GM18517 (cell line): ENCODE results near the gene IL21R.
"Not testable (repeated sequence)": the region's sequence is repeated elsewhere in the genome, so short reads cannot be mapped to it uniquely, and the experiment has no call there.

ENCODE experiments used
- ATAC-seq: cut with Tn5 transposase; IDR thresholded peaks from one replicate; pipeline ENCODE4 v1.9.1; 2021; ENCODE audit warnings: mild to moderate bottlenecking, moderate library complexity; ENCODE audit not compliant: unreplicated experiment

Gene IL21R

GRCh38 chr16:27374804-27375425, 27.1 kb upstream of the IL21R start:
- peak; percentile 44 for ATAC-seq

GRCh38 chr16:27377666-27378485, 24.1 kb upstream of the IL21R start:
- no peak for ATAC-seq

GRCh38 chr16:27378871-27379481, 23.0 kb upstream of the IL21R start:
- no peak for ATAC-seq

- no peak for ATAC-seq
Measured at GRCh38 chr16:27379919-27380318, 22.1 kb upstream of the IL21R start.

- no peak for ATAC-seq
Measured at GRCh38 chr16:27381236-27381635, 20.7 kb upstream of the IL21R start.

GRCh38 chr16:27381974-27382855, 19.8 kb upstream of the IL21R start:
- no peak for ATAC-seq

- no peak for ATAC-seq
Measured at GRCh38 chr16:27383556-27384243, 18.3 kb upstream of the IL21R start.

- no peak for ATAC-seq
Measured at GRCh38 chr16:27384425-27384824, 17.5 kb upstream of the IL21R start.

- ATAC-seq = no peak
Measured at GRCh38 chr16:27385398-27385797, 16.6 kb upstream of the IL21R start.

GRCh38 chr16:27386674-27387073, 15.3 kb upstream of the IL21R start:
- no peak for ATAC-seq

- peak; percentile 71 for ATAC-seq
Measured at GRCh38 chr16:27387724-27388123, 14.2 kb upstream of the IL21R start.

GRCh38 chr16:27389272-27389961, 12.6 kb upstream of the IL21R start:
- ATAC-seq = no peak

GRCh38 chr16:27390151-27390550, 11.8 kb upstream of the IL21R start:
- no peak for ATAC-seq

GRCh38 chr16:27392671-27393070, 9.3 kb upstream of the IL21R start:
- ATAC-seq = no peak

- no peak for ATAC-seq
Measured at GRCh38 chr16:27394516-27394915, 7.5 kb upstream of the IL21R start.

GRCh38 chr16:27398341-27398893, 3.6 kb upstream of the IL21R start:
- ATAC-seq = not testable (repeated sequence)

- ATAC-seq = peak; percentile 26
Measured at GRCh38 chr16:27398894-27399853, 2.8 kb upstream of the IL21R start.

- ATAC-seq = no peak
Measured at GRCh38 chr16:27399969-27400368, 2.0 kb upstream of the IL21R start.
